LHCN-M2 (cell line): ENCODE data around the gene CRYBB3. TPM values are rescaled to one million over a fixed set of nuclear protein-coding genes. Genes with fewer than 3 reads are reported as not detected.
A peak's percentile ranks its signal among the peaks of the same experiment; 100 is the strongest.

ENCODE experiments used
- DNase-seq: peaks from one replicate; pipeline ENCODE4 v3.0.0-alpha.2; 2012; ENCODE audit warnings: low read depth
- polyA plus RNA-seq: library from polyadenylated mRNA; unstranded; fragments of >200 nt; gene quantifications from one replicate; pipeline ENCODE4 v1.2.1, GENCODE V29; 2012; ENCODE audit warnings: missing spikeins
- total RNA-seq: library from RNA; depleted of rRNA; stranded (reverse); fragments of >200 nt; gene quantifications from 2 replicates; pipeline ENCODE4 v1.2.3, GENCODE V29; 2014; rRNA removed

Gene CRYBB3
- total RNA-seq, result not detected in 2 replicates
- polyA plus RNA-seq, result not detected

DNA sequence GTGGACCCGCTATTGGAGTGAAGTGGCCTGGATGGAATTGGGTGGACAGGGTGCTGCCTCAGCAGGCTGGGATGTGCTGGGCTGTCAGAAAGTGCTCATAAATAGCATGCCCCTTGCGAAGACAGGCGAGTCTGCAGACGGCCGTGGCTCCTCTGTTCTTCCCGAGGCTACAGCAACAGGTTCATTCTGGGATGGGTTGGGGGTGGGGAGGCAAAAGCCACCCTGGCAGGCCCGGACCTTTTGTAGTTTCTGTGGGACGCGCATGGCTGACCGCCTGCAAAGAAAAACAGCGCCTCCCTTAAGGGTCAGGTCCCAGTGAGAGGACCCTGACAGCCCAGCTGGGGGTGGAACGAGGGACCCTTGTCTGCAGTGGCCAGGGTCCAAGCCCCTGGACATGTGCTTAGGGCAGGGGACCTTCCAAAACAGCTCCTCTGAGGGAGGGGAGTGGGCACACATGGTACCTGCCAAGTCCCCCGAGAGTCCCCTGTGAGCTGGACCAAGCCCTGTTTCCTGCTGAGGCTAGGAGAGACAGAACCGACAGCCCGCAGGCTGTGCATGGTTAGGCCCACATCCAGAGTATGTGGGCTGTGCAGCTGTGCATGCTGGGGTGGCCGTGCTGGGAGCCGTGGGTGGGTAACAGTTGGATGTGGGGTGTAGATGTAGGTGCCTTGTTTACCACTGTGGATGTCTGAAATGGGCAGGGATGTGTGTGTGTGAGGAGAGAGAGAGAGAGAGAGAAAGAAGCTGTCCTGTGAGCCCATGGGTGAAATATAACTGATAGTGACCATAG lies at the start of gene CRYBB3:
TSS of gene CRYBB3 (plus strand) at position 128 of the 790 bp plus-strand sequence. CDS start 1,539 bp downstream, outside the sequence.
- no peak for DNase-seq

DNA sequence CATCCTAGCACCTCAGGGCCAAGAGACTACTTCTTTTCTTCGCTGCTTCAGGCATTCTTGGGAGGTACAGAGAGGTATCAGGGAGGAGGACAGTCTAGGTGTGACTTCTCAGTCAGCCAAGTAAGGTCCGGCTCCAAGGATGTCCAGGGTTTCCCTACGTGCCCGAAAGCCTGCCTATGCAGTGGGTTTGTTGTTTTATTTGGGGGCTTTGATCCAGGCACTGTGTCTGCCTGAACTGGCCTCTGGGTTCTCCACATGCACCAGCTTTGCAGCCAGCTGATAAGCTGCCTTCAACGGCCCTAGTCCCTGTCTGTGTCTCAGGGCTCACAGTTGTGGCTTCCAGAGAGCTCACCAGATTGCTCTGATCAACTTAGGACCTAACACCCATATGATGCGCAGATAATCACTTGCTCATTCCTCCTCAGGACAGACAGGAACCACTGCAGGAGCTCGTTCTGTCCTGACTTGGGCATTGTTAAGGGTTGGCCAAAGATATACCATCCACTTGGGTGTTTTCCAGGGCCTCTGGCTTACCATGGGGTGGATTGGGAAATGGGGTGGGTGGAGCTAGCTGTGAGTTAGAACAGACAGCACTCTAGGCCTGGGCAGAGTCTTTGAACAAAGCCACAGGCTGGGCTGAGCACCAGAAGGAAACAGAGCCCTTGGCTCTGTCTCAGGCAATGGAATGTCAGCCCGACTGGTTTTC lies 45.5 kb upstream of the CRYBB3 start:
- peak; percentile 68 for DNase-seq

DNA sequence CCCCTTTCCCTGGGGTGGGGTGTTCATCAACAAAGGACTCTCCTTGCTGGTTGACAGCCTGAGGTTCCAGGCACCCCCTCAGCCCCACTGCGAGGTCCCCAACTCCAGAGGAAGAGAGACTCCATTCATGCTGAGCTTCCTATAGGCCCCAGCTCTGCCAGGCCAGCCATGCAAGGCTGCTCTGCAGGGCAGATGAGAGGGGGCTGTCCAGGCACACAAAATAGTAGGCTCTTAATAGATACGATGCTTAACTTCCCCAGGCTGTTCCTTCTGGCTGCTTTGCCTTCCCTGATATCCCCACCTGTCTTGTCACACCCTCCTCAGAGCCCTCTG lies 45.0 kb upstream of the CRYBB3 start:
- no peak for DNase-seq

DNA sequence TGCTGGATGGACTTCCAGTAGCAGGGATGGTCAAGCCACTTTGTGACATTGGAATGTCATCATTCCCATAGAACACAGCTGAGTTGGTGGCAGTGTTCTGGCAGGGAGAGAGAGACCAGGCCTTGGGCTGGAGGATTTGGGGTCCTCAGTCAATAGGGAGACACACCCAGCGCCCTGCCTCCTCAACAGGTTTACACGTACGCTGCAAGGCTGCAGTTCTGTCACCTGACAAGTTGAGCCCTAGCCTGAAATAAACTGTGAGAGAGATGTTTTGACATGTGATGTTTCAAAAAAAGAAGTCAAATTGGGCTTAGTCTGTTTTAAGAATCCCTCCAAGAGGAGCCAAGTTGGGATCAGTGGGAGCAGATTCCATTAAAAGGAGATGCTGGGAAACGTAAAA lies 42.9 kb upstream of the CRYBB3 start:
- no peak for DNase-seq

DNA sequence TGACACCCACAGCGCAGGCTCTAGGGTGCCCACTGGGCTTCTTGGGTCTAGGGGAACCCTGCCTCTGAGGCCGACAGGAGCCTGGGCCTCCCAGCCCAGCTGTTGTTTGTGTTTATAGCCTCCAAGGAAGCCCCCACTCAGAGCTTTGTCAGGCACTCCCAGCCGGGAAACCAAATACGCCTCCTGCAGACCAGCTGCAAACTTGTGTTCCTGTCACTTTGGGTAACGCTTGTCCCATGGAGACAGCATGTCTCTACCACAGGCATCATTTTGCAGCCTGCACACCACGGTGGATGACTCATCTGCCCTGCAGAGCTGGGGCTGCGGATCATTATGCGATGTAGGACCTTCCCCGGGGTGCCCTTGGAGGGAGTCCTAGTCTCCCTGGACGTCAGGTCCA lies 40.6 kb upstream of the CRYBB3 start:
- DNase-seq, result peak; percentile 94

DNA sequence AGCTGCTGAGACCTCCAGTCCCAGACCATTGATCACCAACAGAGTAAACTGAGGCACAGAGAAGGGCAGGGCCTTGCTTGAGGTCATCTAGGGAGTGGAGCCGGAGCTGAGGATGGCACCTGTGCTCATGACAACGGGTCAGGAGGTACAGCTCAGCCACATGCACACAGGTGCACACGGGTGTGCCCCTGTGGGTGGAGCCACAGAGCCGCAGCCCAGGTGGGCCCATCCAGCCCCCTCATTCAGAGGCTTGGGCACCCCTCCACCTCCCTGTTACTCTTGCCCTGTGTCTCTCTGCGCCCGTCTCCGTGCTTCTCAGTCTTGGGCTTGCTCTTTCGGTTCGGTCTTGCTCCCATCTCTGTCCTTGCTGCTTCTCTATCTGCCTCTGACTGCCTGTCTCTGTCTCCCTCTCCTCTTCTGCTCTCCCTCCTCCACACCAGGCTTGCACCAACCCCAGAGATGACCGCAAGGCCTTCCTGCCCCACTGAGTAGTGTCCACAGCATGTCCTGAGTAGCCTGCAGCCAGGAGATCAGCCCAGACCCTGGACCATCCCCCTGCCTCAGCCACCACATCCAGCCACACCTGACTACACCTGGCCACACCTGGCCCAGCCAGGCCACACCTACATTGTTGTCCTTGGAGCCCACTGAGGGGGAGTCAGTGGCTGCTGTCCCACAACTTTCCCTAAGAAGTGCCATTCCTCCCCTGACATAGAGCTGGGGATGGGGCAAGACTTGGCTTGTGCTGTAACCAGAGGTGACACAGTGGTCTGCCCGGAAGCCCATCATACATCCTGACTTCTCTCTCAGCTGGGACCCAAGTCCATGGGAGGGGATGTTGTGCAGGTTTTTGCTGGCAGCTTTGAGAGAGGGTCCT lies 39.3 kb upstream of the CRYBB3 start:
- no peak for DNase-seq

DNA sequence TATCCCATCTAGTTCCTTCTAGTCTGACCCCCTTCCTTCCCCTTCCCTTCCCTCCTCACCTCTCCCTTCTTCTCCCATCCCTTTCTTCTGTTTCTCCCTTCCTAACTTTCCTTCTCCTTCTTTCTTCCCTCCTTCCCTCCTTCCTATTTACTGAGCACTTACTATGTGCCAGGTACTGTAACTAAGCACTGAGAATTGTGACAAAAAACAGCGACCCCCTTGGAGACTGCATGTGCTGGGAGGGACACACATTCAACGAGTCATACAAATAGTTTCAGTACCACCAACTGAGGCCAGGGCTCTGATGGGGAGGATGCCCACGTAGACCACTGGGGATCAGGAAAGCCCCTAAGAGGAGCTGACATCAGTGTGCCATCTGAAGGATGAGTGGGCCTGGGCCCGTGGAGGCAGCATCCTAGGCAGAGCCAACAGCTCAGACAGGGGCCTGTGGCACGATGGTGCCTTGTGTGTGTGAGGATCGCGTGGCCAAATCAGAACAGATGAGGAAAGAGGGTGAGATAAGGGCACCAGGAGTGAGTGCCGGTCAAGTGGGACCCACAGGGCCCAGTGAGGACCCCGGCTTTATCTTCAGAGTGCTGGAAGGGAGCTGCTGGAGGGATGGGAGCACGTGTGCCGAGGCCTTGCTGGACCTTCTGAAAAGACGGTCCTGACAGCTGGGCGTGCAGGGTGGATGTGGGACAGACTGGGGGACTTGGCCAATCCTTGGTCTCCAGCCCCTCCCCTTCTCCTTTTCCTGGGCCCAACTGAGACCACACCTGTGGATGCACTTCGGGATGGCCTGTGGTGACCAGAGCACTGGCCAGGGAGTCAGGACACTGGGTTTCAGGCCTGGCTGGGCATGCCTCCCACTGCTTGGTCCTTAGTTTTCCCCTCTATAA lies 38.4 kb upstream of the CRYBB3 start:
- DNase-seq, result no peak

DNA sequence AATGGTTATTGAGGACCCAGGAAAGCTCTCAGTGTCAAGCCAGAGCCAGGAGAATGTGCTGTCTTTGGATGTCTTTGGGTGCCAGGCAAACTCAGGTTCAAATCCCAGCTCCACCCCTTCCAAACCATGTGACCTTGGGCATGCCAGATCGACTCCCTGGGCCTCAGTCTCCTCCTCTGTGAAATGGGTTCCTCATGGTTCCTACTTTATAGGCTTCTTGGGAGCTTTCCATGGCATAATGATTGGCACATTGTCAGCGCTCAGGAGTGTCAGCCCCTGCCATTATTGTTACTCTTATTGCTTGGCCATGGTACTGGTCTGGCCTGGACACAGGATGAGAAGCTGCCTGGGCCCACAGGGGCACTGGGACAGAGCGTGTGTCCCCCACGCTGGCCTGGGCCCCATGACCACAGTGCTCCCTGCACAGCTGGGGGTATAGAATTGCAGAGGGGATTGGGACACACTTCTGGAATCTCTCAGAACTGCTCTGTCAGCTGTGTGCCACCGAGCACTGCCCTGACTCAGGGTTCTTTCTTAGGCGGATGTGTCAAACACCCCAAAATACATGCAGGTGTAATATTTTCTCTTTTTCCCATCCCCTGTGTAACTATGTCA lies 37.6 kb upstream of the CRYBB3 start:
- DNase-seq, result no peak

DNA sequence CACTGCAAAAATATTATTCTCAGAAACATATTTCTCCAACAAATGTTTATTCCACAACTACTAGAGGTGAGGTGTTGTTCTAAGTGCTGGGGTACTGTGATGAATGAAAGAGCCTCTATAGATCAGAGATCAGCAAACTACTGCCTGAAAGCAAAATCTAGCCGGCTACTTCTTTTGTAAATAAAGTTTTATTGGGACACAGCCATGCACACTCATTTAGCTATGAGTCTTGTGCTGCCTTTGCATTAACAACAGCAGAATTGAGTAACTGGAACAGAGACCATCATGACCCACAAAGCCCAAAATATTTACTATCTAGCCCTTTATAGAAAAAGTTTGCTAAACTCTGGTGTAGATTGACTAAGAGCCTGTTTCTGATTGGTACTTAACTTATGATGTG lies 37.1 kb upstream of the CRYBB3 start:
- no peak for DNase-seq

DNA sequence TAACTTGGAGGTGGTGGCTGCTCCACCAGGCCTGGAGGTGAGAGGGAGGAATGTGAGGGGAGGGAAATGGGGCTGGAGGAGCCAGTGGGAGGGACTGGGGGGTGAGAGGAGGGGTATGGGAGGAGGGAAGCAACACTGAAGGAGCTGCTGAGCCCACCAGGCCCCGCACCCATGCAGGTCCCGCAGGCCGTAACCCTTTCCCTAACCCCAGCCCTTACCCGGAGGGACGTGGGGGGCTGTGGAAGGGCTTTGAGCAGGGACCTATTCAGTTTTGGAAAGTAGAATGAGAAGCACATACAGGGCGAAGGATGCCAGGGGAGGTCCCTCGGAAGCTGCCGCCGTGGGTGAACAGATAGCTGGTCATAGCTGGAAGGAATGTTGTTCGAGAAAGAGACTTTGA lies 33.9 kb upstream of the CRYBB3 start:
- DNase-seq, result no peak

DNA sequence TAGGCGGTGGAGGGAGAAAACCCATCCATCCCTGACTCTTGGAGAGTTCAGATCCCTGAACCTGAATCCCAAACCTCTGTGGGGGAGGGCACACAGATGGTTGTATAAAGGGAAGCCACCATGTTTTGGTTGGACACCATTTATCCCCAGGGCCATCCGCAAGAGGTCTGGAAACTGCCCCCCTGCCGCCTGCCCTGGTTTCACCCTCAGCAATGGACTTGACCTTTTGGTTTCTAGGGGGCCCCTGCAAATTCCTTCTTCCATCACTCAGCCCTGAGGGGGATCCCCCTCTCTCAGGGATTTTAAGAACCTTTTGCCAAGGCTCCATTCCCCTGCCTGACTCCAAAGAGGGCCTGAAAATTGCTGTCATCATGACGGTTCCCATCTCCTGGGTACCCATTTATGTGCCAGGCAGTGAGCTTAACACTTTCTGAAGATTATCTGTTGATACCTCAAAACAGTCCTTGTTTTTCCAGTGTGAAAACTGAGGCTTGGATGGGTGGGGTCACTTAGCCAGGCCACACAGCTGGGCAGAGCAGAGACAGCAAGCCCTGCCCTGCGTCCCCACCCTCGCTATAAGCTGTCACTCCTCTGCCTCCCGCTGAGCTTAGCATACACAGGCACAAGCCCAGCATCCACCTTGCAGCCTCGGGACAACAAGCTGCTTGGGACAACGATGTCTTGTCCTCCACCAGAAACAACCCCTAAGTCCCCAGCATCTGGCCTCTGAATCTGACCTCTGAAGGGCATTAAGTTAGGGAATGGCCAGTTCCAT lies 33.2 kb upstream of the CRYBB3 start:
- DNase-seq, result no peak

DNA sequence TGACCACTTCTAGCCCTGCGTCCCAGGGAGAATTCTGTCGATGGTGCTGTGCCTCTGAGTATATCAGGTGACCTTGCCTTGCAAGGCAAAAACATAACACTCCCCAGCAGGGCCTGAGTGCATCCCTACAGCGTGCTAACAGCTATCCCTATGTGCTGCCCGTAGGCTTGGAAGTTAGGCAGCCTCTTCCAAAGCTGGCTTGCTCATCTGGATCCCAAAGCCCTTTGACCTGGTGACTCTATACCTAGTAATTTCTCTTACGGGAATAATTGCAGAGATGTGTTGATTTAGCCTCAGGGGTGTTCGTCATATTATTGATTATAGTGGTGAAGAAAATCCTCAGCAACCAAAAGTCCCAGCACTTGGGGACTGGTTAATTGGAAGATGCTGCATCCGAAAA lies 32.6 kb upstream of the CRYBB3 start:
- no peak for DNase-seq

DNA sequence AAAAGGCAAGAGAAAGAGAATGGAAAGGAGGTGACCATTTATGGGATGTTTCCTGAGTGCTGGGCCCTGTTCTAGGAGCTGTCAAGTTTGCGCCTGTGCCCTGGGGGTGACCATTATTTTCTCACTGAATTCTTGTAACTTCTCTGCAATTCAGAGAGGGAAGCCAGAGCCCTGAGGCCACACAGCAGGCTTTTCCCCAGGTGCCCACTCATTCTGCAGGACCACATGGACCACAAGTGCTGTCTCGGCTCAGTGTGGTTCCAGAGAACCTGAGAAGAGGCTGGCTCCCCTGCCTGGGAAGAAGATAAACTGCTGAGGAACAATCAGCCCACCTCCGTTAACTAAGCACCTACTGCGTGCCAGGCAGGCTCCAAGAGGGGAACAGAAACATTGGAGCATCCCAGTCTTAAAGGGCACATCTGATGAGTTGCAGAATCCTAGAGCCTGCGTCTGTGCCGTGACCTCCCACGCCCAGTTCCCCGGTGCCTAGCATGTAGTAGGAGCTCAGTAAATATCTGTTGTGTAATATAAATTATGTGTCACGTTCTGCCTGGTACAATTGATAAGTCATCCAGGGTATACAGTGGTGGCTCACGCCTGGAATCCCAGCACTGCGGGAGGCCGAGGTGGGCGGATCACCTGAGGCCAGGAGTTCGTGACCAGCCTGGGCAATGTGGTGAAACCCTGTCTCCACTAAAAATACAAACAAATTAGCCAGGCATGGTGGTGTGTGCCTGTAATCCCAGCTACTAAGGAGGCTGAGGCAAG lies 31.6 kb upstream of the CRYBB3 start:
- no peak for DNase-seq

DNA sequence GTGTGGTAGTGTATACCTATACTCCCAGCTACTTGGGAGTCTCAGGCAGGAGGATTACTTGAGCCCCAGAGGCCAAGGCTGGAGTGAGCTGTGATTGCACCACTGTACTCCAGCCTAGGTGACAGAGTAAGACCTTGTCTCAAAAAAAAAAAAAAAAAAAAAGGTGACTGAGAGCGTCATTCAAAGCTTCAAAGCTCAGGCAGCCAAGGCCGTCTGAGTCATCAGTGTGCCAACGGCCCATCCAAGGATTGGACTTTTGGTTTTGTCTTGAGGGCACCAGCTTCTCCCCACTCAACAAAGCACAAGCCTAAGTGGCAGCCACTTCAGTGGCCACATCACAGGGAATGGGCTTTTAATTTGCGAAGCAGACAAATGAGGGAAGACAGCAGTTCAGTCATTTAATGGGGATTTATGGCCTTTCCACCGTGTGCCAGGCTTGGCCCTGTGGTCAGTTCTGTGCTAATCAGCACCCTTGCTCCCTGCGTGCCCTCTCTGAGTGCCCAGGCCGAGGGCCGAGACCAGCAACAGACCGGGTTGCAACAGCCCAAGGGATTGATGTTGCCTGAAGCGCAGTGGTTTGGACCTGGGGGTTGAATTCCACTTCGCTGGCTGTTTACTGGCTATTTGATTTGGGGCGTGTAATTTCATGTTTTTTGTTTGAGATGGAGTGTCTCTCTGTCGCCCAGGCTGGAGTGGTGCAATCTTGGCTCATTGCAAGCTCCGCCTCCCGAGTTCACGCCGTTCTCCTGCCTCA lies 30.2 kb upstream of the CRYBB3 start:
- DNase-seq, result no peak

DNA sequence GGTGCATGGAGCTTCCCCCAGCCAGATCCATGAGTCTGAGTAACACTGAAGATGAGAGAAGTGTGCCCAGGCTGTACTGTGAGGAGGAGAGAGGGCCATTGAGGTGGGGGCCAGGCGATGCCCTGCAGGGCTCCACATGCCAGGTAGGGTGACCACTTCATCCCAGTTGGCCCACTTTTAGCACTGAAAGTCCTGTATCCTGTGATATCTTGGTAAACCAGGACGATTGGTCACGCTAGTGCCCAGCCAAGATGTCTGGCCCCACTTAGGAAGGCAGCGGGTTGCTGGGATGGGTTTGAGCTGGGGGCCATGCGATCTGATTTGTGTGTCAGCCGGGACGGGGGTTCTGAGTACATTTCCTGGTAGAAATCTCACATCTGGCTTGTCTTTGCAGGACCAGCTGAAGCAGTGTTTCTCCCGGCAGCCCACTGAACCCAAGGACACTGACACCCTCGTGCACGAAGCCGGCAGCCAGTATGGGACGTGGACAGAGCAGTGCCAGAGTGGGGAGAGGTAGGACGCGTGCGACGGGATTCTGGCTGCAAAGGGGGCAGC lies 29.2 kb upstream of the CRYBB3 start:
- DNase-seq, result no peak

DNA sequence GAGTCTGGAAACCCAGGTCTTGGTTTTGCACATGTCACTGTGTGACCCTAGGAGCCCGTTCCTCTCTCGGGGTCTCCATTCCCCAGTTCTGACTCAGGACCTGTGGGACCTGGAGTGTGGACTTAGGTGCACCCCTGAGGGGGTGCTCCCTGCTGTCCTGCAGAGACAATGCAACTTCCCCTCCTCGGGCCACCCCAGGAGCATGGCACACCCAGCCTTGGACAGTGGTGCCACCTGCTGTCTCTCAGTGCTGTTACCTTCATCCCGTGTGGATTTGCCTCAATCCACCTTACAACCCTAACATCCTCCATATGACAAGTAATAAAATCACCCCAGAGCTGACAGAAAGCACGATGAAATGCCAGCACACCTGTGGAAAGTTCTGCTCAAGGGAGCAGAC lies 27.5 kb upstream of the CRYBB3 start:
- DNase-seq, result no peak

DNA sequence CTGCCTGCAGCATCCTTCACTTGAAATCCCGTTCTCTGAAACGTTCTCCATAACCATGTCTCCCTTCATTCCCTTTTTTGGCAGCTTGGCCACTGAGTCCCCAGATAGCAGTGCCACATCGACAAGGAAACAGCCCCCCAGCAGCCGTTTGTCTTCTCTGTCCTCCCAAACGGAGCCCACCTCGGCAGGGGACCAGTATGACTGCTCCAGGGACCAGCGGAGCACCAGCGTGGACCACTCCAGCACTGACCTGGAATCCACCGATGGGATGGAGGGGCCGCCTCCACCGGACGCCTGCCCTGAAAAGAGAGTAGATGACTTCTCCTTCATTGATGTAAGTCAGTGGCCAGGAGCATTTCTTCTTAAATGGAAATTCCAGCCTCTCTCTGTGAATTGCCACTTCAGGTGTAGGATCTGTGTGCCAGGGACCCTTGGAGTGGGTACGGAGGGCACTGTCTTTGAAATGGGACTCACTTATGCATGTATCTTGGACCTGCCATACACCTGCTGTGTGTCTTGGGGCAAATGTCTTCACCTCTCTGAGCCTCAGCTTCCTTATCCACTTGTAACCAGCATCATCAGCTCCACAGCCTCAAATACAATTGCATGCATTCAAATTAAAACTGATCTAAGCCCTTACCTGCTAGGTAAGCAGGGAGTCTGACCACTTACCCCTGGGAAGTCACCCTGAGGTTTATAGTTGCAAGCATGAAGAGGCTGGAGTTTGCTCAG lies 25.3 kb upstream of the CRYBB3 start:
- no peak for DNase-seq
